A549 (cell line): ENCODE results near the gene ZBTB20.

ENCODE experiments used
- CTCF ChIP-seq: fragments of >200 bp; sonication (Bioruptor Twin); formaldehyde crosslinking; IDR thresholded peaks from 3 replicates; pipeline ENCODE4 v1.5.1; 2016
- NFE2L2 ChIP-seq: fragments of 150-350 bp; conservative IDR thresholded peaks from 2 replicates; pipeline ENCODE4 v1.6.1; 2014; ENCODE audit warnings: low read length
- POLR2A ChIP-seq: IDR thresholded peaks from 2 replicates; pipeline ENCODE4 v1.6.1; 2012; ENCODE audit warnings: mild to moderate bottlenecking, low read length
- REST ChIP-seq: fragments of 200-600 bp; sonication (generic); IDR thresholded peaks from 2 replicates; pipeline ENCODE4 v1.6.1; 2016; ENCODE audit warnings: antibody characterized with exemption, mild to moderate bottlenecking, moderate library complexity

GRCh38 chr3:114566162-114566755 lies 580.8 kb downstream of the ZBTB20 start:
- TF ChIP-seq POLR2A (no peak), REST (no peak), CTCF (no peak), NFE2L2 (no peak)
